GM23338 (cell line): Measurements from ENCODE around the gene POLR1E. TPM values are rescaled to one million over a fixed set of nuclear protein-coding genes. Genes with fewer than 3 reads are reported as not detected.

Experiments
- ATAC-seq: fragments of 200-7000 bp; cut with Tn5 transposase; 3 replicates; pipeline ENCODE4 v1.9.1; 2020
- DNase-seq: peaks from one replicate; pipeline ENCODE4 v3.0.0-alpha.2; 2015; ENCODE audit warnings: low spot score
- H2AFZ ChIP-seq: fragments of 200-600 bp; sonication (generic); 2 replicates; pipeline ENCODE4 v1.8.0; 2016; ENCODE audit warnings: antibody characterized with exemption, mild to moderate bottlenecking, moderate library complexity
- H3F3A ChIP-seq: fragments of 200-600 bp; sonication (generic); replicated peaks from 2 replicates; pipeline ENCODE4 v1.8.0; 2017; ENCODE audit warnings: antibody characterized with exemption, mixed run types, low read depth
- H3K27ac ChIP-seq: fragments of 200-600 bp; sonication (generic); 2 replicates; pipeline ENCODE4 v1.6.1; 2016; ENCODE audit warnings: low read depth
- H3K27me3 ChIP-seq: fragments of 200-600 bp; sonication (generic); 2 replicates; pipeline ENCODE4 v1.8.0; 2016; ENCODE audit warnings: mild to moderate bottlenecking, mixed run types, moderate library complexity; ENCODE audit not compliant: insufficient read depth
- H3K36me3 ChIP-seq: fragments of 200-600 bp; sonication (generic); 2 replicates; pipeline ENCODE4 v1.8.0; 2016; ENCODE audit warnings: mild to moderate bottlenecking; ENCODE audit not compliant: insufficient read depth
- H3K4me1 ChIP-seq: fragments of 200-600 bp; sonication (generic); 2 replicates; pipeline ENCODE4 v1.8.0; 2016; ENCODE audit warnings: mild to moderate bottlenecking, moderate library complexity; ENCODE audit not compliant: insufficient read depth
- H3K4me2 ChIP-seq: fragments of 200-600 bp; sonication (generic); 2 replicates; pipeline ENCODE4 v1.7.1; 2017; ENCODE audit warnings: mixed run types
- H3K4me3 ChIP-seq: fragments of 200-600 bp; sonication (generic); 2 replicates; pipeline ENCODE4 v1.6.1; 2016; ENCODE audit warnings: mixed run types
- H3K79me2 ChIP-seq: fragments of 200-600 bp; sonication (generic); replicated peaks from 2 replicates; pipeline ENCODE4 v1.8.0; 2017; ENCODE audit warnings: mild to moderate bottlenecking; ENCODE audit not compliant: insufficient read depth
- H3K9me2 ChIP-seq: fragments of 200-600 bp; sonication (generic); 2 replicates; pipeline ENCODE4 v1.8.0; 2017; ENCODE audit not compliant: insufficient read depth
- H4K20me1 ChIP-seq: fragments of 200-600 bp; sonication (generic); replicated peaks from 2 replicates; pipeline ENCODE4 v1.8.0; 2017; ENCODE audit warnings: mild to moderate bottlenecking; ENCODE audit not compliant: insufficient read depth
- H3K27ac Mint-ChIP-seq: 2 replicates; pipeline ENCODE4 v1.8.0; 2020; ENCODE audit warnings: inconsistent platforms, mild to moderate bottlenecking, moderate library complexity, mixed read lengths
- H3K27me3 Mint-ChIP-seq: 3 replicates; pipeline ENCODE4 v1.8.0; 2022; ENCODE audit warnings: low read depth, mild to moderate bottlenecking, moderate library complexity, mixed read lengths, inconsistent platforms; ENCODE audit not compliant: insufficient read depth, poor library complexity
- H3K36me3 Mint-ChIP-seq: 3 replicates; pipeline ENCODE4 v1.8.0; 2021; ENCODE audit warnings: low read depth, mild to moderate bottlenecking, inconsistent platforms, moderate library complexity, mixed read lengths
- H3K4me1 Mint-ChIP-seq: 3 replicates; pipeline ENCODE4 v1.8.0; 2020; ENCODE audit warnings: mild to moderate bottlenecking, inconsistent platforms, mixed read lengths
- H3K4me3 Mint-ChIP-seq: 3 replicates; pipeline ENCODE4 v1.8.0; 2021; ENCODE audit warnings: moderate library complexity, mild to moderate bottlenecking, inconsistent platforms, mixed read lengths
- H3K9me3 Mint-ChIP-seq: 3 replicates; pipeline ENCODE4 v1.8.0; 2020; ENCODE audit warnings: moderate library complexity, mild to moderate bottlenecking, inconsistent platforms, mixed read lengths
- CREB1 ChIP-seq: fragments of 250-450 bp; sonication (Bioruptor Pico); IDR thresholded peaks from 2 replicates; pipeline ENCODE4 v1.5.0; 2020; ENCODE audit warnings: low read depth, mild to moderate bottlenecking, moderate library complexity
- EZH2 ChIP-seq: fragments of 200-600 bp; sonication (generic); IDR thresholded peaks from one replicate; pipeline ENCODE4 v1.8.0; 2017; ENCODE audit warnings: antibody characterized with exemption, mild to moderate bottlenecking, low read depth; ENCODE audit not compliant: unreplicated experiment
- POLR2AphosphoS5 ChIP-seq: IDR thresholded peaks from 2 replicates; pipeline ENCODE4 v1.6.1; 2016; ENCODE audit warnings: antibody characterized with exemption, low read depth
- ZNF114 ChIP-seq: fragments of 250-450 bp; sonication (Bioruptor Pico); IDR thresholded peaks from 2 replicates; pipeline ENCODE4 v1.5.0; 2020; ENCODE audit warnings: mild to moderate bottlenecking, moderate library complexity
- ZNF331 ChIP-seq: fragments of 250-450 bp; sonication (Bioruptor Pico); IDR thresholded peaks from 2 replicates; pipeline ENCODE4 v1.5.0; 2020; ENCODE audit warnings: low read depth, mild to moderate bottlenecking, moderate library complexity
- long read RNA-seq: library from polyadenylated mRNA; unstranded; transcript quantifications from one replicate; pipeline ENCODE4 v2.0.0, GENCODE V29; 2020; ENCODE audit not compliant: unreplicated experiment
- polyA plus RNA-seq: library from polyadenylated mRNA; unstranded; fragments of >200 nt; fragmentation: Nextera tagmentation; extraction: Ambion mirVana; gene quantifications from 2 replicates; pipeline ENCODE4 v1.2.1, GENCODE V29; 2016
- total RNA-seq: library from RNA; depleted of rRNA; stranded (reverse); fragments of >200 nt; shearing (Covaris generic); gene quantifications from 2 replicates; pipeline ENCODE4 v1.2.3, GENCODE V29; 2014; rRNA removed
- TF ChIP-seq, protein P1 (sequence below): IDR thresholded peaks from 2 replicates; pipeline ENCODE4 v1.6.1; 2016; ENCODE audit warnings: antibody characterized with exemption
- TF ChIP-seq, protein P2 (sequence below): IDR thresholded peaks from one replicate; pipeline ENCODE4 v1.6.1; 2018; ENCODE audit warnings: antibody characterized with exemption; ENCODE audit not compliant: unreplicated experiment

The POLR1E gene, protein sequence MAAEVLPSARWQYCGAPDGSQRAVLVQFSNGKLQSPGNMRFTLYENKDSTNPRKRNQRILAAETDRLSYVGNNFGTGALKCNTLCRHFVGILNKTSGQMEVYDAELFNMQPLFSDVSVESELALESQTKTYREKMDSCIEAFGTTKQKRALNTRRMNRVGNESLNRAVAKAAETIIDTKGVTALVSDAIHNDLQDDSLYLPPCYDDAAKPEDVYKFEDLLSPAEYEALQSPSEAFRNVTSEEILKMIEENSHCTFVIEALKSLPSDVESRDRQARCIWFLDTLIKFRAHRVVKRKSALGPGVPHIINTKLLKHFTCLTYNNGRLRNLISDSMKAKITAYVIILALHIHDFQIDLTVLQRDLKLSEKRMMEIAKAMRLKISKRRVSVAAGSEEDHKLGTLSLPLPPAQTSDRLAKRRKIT
- total RNA-seq (36.0 and 45.5 TPM in 2 replicates), polyA plus RNA-seq (15.4 and 19.2 TPM in 2 replicates)
- long read RNA-seq, transcript POLR1E-202 (12 exons, 1,868 nt): major isoform, 26 of 27 reads
- long read RNA-seq, partial matches to known transcripts: 0 of 27 reads
- long read RNA-seq, other reads (novel, unspliced or antisense): 0 of 27 reads

DNA sequence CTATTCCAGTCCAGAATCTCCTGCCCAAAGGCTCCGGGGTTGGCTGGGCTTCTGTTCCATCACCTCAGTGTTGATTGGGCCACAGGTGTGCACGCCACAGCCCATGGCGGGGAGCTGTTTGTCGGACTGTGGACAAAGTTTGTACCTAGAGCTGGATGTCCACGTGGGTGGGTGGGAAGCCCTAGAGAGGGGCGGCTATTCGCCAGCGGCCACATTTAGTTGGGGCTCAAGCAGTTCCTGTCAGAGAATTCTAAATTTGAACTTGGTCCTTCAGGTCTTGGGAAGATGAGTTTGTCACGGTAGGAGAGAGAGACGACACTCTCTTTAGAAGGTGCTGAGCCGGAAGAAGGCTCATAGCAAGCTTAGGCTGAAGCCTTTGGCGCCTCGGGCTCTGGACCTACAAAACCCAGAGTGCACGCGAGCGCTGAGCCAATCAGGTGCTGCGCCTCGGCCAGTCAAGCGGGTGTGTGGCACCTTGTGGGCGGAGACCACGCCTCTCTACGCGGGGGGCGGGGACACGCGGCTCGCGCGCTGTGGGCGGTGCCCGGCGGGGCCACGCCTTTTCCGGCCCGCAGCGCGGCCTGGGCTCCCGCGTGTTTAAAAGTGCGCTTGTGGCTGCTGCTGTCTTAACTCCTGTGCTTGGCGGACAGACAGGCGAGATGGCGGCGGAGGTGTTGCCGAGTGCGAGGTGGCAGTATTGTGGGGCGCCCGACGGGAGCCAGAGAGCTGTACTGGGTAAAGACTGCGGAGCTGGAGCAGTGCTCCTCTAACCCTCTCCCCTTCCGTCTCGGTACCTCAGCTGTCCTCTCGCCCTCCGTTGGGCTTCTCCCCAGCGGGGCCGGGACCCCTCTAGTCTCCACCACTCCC lies at the start of gene POLR1E:
POLR1E (plus strand) TSS at position 560 of the 867 bp plus-strand sequence; CDS start at position 660, 100 bp downstream.
- Histone ChIP-seq H2AFZ (peak within 1 kb of the TSS; percentile 94), H3K9me2 (no peaks in the 10 kb centered on the region), H3K79me2 (peaks cover 20% of the 10 kb centered on the region), H3K36me3 (peaks cover 19% of the 10 kb centered on the region), H3K4me1 (peaks cover 14% of the 10 kb centered on the region; the same call in 1 of the 2 replicates), H3K27me3 (no peaks in the 10 kb centered on the region), H4K20me1 (peaks cover 13% of the 10 kb centered on the region), H3K27ac (peak within 1 kb of the TSS; percentile 87), H3F3A (peaks cover 5% of the 10 kb centered on the region; the same call in 1 of the 2 replicates), H3K4me3 (peak within 1 kb of the TSS; percentile 97), H3K4me2 (peak within 1 kb of the TSS; percentile 98)
- H3K36me3 Mint-ChIP-seq: peaks cover 30% of the 10 kb centered on the region
- peaks cover 21% of the 10 kb centered on the region for H3K4me1 Mint-ChIP-seq
- H3K4me3 Mint-ChIP-seq: peak within 1 kb of the TSS; percentile 94
- peak; percentile 98 for DNase-seq
- peak within 1 kb of the TSS; percentile 91 for H3K27ac Mint-ChIP-seq
- ATAC-seq: peak; percentile 96
- TF ChIP-seq CREB1 (CRISPR knock-in tag) (peak; percentile 62), EZH2 (no peak), POLR2AphosphoS5 (peak; percentile 94), ZNF114 (CRISPR knock-in tag) (no peak), ZNF331 (CRISPR knock-in tag) (no peak)
- TF ChIP-seq, protein P1, sequence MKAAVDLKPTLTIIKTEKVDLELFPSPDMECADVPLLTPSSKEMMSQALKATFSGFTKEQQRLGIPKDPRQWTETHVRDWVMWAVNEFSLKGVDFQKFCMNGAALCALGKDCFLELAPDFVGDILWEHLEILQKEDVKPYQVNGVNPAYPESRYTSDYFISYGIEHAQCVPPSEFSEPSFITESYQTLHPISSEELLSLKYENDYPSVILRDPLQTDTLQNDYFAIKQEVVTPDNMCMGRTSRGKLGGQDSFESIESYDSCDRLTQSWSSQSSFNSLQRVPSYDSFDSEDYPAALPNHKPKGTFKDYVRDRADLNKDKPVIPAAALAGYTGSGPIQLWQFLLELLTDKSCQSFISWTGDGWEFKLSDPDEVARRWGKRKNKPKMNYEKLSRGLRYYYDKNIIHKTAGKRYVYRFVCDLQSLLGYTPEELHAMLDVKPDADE: peak; percentile 23; the same call in 1 of the 2 replicates
- peaks cover 10% of the 10 kb centered on the region for H3K27me3 Mint-ChIP-seq
- H3K9me3 Mint-ChIP-seq: no peaks in the 10 kb centered on the region

DNA sequence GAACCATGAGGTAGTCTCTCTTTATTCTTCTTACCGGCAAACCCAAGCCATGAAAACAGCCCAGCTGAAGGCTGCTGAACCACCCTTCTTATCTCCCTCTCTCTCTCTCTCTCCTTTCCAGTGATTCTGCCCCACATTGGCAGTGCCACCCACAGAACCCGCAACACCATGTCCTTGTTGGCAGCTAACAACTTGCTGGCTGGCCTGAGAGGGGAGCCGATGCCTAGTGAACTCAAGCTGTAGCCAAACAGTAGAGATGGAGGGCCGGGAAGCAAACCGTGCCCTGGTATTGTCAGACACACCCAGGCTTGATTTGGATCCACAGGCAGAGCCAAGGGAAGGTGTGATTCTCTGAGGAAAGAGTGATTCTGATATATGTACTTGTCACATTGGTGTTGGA lies 49.2 kb upstream of the POLR1E start:
- H3K36me3 Mint-ChIP-seq: peaks cover 92% of the 10 kb centered on the region
- no peak overlapping the region for H3K27ac Mint-ChIP-seq
- TF ChIP-seq, protein P2, sequence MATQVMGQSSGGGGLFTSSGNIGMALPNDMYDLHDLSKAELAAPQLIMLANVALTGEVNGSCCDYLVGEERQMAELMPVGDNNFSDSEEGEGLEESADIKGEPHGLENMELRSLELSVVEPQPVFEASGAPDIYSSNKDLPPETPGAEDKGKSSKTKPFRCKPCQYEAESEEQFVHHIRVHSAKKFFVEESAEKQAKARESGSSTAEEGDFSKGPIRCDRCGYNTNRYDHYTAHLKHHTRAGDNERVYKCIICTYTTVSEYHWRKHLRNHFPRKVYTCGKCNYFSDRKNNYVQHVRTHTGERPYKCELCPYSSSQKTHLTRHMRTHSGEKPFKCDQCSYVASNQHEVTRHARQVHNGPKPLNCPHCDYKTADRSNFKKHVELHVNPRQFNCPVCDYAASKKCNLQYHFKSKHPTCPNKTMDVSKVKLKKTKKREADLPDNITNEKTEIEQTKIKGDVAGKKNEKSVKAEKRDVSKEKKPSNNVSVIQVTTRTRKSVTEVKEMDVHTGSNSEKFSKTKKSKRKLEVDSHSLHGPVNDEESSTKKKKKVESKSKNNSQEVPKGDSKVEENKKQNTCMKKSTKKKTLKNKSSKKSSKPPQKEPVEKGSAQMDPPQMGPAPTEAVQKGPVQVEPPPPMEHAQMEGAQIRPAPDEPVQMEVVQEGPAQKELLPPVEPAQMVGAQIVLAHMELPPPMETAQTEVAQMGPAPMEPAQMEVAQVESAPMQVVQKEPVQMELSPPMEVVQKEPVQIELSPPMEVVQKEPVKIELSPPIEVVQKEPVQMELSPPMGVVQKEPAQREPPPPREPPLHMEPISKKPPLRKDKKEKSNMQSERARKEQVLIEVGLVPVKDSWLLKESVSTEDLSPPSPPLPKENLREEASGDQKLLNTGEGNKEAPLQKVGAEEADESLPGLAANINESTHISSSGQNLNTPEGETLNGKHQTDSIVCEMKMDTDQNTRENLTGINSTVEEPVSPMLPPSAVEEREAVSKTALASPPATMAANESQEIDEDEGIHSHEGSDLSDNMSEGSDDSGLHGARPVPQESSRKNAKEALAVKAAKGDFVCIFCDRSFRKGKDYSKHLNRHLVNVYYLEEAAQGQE: no peak

More for the DNA sequence above, 49.2 kb upstream of the POLR1E start:
- H3K4me3 Mint-ChIP-seq: no peak overlapping the region
- Histone ChIP-seq H3K4me1 (peaks cover 19% of the 10 kb centered on the region; the same call in 1 of the 2 replicates), H3K27me3 (no peaks in the 10 kb centered on the region), H2AFZ (no peak overlapping the region), H3F3A (0 out of 2 replicates have a peak, but pooled peaks cover 17% of the 10 kb centered on the region), H3K27ac (no peak overlapping the region), H4K20me1 (peaks cover 22% of the 10 kb centered on the region), H3K9me2 (no peaks in the 10 kb centered on the region), H3K36me3 (peaks cover 26% of the 10 kb centered on the region), H3K4me3 (no peak overlapping the region), H3K4me2 (no peak overlapping the region), H3K79me2 (peaks cover 34% of the 10 kb centered on the region)
- no peaks in the 10 kb centered on the region for H3K27me3 Mint-ChIP-seq
- no peak for ATAC-seq
- no peaks in the 10 kb centered on the region for H3K9me3 Mint-ChIP-seq
- peaks cover 24% of the 10 kb centered on the region for H3K4me1 Mint-ChIP-seq
- no peak for DNase-seq
